CD4-positive, alpha-beta T cell treated with Interferon alpha-2 for 1 hour (primary cell): ENCODE data around the gene IQCC.

ENCODE experiments used
- DNase-seq, 2 donors: peaks; one replicate each; pipeline ENCODE4 v3.0.0-alpha.2; 2020 to 2022

Gene IQCC

DNA sequence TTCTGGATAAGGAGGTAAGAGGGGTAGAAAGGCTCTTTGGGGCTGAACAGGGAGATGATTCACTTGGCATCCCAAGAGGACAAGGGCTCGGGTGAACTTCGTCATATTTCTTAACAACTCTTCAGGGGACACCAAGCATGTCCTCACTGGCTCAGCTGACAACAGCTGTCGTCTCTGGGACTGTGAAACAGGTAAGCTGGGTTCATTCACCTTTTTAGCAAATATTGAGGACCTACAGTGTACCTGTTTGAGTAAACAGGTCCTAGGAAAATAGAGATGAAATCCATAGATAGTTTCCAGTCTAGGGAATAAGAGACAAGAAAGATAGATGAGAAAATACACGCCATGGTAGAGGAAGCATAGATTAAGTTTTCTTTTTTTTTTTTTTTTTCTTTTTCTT is 18.8 kb downstream of the IQCC start:
- DNase-seq: no peak

DNA sequence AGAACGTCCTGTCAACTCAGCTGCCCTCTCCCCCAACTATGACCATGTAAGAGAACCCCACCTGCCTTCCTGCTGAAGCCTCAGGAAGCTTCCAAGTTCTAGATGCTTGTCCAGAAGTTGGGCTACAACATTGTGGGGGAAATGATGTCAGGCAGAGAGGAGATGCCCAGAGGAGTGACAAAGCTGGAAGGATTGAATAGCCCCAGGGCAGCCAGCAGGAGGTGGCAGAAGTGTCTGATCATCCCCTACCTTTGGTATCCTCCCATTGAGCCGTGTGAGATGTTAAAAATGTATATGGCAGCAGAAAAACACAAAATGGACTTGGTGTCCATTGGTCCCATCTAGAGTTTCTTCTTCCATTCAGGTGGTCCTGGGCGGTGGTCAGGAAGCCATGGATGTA is 23.3 kb downstream of the IQCC start:
- no peak for DNase-seq

DNA sequence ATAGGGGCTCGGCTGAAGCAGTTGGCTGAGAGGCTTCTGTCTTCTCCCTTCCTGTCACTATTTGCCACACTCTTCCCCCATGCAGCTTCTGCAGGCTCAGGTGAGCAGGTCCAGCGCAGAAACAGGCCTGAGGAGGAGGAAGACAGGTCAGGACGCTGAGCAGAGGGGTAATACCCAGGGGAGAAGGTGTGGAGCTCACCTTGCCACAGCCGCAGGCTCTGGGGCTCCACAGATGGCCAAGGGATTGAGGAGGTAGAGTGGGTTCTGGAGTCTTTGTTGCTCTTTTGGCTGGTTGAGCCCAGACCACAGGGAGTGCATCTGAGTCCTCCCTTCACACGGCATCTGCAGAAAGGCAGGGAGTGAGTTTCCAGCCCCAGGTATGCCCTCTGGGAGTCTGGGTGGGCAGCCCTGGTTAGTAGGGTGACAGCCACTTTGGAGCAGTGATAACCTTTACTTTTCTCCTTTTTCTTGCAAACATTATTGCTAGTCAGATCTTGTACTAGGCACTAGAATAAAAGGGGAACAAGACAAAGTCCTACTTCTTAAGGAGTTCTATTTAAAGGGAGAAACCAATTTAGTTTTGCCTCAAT is 26.5 kb downstream of the IQCC start:
- no peak for DNase-seq

GRCh38 chr1:32232558-32233304 is 27.3 kb downstream of the IQCC start:
- DNase-seq: no peak

- DNase-seq: no peak
Observed at GRCh38 chr1:32234792-32235191, 29.3 kb downstream of the IQCC start.

GRCh38 chr1:32239337-32239736 is 33.9 kb downstream of the IQCC start:
- no peak for DNase-seq

DNA sequence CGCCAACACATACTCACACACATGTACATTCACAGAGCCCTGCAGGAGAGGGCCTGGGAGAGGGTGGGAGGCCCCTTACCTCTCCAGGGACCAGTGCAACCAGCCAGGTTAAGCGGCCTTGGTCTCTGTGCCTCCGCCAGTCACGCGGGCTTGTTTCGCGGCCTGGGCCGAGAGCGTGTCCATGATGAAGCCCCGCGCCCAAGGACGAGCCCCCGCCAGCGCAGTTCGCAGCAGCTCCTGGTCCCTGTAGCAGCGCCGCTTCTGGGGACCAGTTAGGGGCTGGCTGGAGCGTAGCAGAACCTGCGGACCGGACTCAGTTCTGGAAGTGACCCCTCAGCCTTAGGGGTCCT is 34.3 kb downstream of the IQCC start:
- DNase-seq: no peak

DNA sequence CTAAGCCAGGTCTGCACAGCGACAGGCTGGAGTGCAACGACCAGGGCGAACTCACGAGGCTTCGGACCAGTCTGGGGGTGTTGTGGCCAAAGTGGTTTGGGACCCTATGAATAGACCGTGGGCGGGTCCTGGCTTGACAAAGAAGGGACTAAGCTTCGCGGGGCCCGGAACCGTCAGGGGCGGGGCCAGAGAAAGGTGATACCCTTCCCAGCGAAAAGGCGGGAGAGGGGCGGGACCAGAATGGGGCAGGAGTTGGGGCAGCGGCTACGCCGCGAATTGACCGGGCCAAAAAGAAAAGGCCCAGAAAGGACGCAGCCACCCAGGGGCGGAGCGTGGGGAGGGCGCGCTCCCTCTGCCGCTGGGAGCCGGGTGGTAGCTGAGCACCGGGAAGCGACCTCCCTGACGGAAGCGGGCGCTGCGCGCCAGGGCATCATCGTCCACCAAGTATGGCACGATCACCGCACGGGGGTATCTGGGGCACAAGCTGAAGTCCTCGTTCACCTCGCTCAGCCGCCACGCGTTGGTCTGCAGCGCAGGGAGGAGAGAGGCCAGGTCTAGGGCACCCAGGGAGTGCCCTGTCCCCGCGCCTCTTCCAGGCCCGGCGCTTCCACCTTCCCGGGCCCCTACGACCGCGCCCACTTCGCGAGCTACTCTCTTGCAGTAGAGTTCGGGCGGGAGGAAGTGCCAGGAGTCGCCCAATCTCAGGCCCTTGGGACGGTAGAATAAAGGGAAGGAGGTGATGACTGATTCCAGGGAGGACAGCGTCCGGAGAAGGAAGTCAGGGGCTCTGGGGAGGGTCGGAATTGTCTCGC is 34.9 kb downstream of the IQCC start:
- DNase-seq: peak; percentile 56 to 70

DNA sequence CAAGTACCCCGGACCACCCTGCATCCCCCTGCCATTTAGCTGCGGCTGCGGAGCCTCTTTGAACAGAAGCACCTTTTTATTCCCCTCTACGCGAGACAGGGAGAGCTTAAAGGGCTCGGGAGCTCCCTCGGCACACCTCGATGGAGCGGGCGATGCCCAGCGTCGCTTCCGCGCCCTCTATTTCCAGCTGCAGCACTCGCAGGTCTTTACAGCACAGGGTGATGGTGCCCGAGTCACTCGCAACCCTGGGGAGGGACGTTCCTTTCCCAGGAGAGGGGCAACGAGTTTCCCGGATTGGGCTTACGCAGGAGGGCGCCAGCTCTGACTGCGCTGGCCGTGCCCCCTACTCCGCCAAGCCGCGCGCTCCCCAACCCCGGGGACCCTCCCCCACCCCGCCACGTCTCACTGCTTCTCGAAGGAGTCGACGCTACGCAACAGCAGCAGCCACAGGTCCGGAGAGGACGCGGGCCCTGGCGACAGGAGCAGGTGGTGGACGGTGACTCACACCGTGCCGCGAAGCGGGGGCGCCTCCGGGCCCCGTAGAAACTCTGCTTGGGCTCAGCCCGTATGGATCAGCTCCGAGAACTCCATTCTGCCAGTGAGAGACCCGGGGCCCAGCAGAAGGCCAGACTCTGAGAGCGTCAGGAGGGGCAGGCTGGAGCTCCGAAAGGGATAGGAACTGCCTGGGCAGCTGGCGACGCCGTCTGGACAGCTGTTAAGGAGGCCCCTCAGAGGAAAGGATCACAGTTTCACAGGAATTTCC is 35.7 kb downstream of the IQCC start:
- peak in 1 of 2 donors; percentile 38 for DNase-seq

DNA sequence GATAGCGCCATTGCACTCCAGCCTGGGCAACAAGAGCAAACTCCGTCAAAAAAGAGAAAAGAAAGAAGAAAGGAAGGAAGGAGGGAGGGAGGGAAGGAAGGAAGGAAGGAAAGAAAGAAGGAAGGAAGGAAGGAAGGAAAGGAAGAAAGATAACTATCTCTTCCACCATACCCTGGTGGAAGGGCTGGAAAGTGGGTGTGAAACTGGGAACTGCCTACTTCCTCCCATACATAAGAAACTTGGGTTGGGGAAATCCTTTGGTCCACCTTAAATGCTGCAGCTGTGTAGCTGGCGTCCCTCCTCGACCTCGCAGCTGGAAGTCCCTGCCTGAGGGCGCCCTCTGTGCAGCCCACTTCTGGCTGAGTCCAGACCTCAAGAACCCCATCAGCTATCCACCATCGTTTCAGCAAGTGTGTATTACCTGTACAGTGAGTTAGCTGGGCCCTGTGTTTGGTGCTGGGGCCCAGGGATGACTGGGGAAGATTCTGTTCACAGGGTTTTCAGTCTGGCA is 36.9 kb downstream of the IQCC start:
- DNase-seq: no peak

GRCh38 chr1:32246888-32247273 is 41.4 kb downstream of the IQCC start, which contains the start of gene FAM167B:
Gene FAM167B (plus strand): TSS chr1:32247222. CDS start chr1:32247422, 200 bp downstream.
- DNase-seq: no peak

DNA sequence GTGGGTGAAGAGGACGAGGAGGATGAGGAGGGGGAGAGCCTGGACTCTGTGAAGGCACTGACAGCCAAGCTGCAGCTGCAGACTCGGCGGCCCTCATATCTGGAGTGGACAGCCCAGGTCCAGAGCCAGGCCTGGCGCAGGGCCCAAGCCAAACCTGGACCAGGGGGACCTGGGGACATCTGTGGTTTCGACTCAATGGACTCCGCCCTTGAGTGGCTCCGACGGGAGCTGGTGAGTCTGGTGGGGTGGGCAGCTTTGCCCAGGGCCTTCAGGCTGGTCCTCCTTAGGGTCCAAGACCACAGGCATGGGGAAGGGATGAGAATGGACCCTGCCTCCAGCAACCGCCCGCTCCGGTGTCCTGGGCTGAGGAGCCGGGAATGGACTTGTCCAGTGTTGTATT is 42.0 kb downstream of the IQCC start:
- no peak for DNase-seq

DNA sequence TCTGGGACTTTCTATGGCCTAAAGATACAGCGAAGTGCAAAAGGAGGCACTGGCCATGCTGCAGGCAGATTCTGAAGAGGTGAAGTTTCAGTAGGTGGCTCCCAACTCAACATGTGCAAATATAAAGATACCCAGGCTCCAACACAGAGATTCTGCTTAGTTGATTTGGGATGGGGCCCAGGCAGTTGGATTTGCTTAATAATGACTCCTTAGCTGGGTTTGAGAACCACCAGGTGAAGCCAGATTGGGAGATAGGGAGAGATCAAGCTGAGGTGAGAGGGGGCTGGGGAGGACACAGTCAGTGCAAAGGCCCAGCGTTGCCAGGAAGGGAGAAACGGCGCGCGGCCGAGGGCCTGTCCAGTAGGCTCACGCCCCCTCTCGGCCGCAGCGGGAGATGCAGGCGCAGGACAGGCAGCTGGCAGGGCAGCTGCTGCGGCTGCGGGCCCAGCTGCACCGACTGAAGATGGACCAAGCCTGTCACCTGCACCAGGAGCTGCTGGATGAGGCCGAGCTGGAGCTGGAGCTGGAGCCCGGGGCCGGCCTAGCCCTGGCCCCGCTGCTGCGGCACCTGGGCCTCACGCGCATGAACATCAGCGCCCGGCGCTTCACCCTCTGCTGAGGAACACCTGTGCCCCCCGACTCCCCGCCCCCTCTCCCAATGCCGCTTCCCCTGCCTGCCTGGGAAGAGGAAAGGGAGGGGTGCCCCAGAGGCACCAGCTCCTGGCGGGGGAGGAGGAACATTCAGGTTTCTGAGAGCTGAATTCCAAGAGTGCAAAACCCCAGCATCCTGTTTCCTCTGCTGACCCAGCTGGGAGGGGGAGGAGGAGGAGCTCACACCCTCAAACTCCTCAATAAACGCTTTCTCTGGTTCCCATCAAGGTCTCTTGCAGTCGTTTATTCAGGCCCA is 42.8 kb downstream of the IQCC start:
- peak; percentile 75 to 82 for DNase-seq

DNA sequence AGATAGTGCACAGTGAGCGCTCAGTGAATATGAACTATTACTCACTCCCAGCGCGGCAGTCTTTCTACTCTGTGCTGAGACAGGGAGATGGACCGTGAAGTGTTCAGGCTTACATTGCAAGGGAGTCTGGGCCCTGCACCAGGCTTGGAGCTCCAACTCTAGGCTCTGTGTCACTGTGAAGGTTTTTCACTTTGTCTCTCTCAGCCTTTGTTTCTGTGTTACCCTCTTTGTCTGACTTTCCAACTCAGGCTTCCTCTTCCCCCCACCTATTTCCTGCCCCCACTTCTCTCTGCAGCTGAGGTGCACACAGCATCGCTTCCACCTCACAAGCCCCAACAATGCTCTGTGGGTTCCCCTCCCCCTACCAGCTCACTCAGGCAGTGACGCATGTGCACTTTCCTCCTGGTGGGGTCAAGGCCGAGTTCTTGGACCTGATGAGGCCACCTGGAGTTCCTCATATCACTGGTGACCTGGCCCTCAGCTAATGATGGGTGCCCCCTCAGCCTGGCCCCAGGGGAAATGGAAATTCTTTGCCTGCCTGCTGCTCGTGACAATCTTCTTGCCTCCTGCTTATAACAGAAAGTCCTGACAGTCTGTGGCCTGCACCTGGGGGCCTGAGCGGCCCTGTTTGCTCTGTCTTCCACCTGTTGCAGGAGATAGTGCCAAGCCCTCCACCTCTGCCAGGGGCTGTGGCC is 44.5 kb downstream of the IQCC start:
- peak; percentile 85 to 88 for DNase-seq

DNA sequence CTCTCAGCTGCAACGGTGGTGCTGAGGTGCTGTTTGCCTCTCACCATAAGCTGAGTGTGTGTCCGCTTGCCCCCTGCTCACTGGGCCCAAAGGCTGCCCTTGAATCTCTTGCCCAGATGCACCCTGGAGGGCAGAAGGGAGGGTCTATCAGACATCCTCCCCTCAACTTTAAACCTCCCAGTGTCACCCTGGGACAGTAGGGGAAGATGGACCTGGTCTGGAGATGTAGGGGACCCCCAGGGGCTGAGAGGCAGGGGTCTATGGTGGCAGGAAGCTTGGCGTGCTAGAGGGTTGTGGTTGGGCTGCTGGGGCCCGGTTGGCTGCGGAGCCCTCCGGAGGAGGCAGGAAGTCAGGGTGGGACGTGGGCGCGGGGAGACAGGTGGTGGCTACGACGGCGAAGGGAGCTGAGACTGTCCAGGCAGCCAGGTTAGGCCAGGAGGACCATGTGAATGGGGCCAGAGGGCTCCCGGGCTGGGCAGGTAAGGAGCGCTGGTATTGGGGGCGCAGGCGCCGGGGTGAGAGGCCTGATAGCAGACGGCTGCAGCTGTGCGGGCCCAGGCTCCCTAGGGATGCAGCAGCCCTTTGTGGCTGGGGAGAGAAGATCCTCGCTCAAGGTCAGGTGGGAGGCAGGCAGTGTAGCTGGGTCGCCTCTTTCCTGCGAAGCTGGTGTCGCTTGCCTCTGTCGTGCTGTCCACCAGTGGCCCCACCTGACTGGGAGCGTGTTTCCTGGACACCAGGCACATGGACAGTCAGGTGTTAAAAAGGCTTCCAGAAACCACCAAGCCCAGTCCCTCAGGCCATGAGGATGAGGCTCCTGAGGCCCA is 45.6 kb downstream of the IQCC start, which contains the start of gene LCK:
Gene LCK, plus strand, starts transcription at position 373 of the 824 bp plus-strand sequence. CDS start 23,065 bp downstream, outside the sequence.
- peak; percentile 42 to 63 for DNase-seq

GRCh38 chr1:32255072-32256071 is 49.9 kb downstream of the IQCC start:
- no peak for DNase-seq

DNA sequence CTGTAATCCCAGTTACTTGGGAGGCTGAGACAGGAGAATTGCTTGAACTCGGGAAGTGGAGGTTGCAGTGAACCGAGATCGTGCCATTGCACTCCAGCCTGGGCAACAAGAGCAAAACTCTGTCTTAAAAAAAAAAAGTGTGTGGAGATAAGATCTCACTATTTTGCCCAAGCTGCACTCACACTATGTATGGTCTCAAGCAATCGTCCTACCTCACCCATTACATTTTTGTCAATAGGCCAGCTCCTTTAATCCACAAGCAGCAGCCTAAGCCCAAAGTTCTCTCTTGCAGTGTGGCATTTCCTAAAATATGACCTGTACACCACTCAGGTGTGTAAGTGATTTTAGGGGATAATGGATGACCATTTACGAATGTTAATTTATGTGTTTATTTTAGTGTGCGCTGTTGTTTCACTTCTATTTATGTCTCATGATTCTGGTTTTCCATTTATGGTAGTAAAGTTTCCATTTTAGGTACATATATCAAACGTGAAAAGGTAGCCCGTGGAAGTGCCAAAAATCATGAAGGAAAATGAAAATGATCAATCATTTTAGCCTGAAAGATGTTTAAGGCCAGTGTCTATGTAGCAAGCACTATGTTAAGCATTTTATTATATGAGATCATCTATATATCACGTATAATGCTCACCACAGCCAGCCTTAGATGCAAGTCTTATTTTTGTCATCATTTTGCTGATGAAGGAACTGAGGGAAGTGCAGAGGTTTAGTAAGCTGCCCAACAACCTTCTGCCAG is 51.2 kb downstream of the IQCC start:
- DNase-seq: no peak

DNA sequence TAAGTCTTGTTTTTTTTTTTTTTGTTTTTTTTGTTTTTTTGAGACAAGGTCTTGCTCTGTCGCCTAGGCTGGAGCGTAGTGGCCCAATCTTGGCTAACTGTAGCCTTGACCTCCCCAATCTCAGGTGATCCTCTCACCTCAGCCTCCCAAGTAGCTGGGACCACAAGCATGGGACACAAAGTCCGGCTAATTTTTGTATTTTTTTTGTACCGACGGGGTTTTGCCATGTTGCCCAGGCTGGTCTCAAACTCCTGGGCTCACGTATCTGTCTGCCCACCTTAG is 51.7 kb downstream of the IQCC start:
- no peak for DNase-seq
